Measurements from ENCODE around the gene HHEX. TPM values are rescaled to one million over a fixed set of nuclear protein-coding genes. Genes with fewer than 3 reads are reported as not detected.

Gene HHEX
- total RNA-seq, 1 donor from 2014 or later = 182 TPM

- peaks cover 64% of the 10 kb centered on the region for H3K36me3 Mint-ChIP-seq (ENCODE audit: low read depth, unreplicated experiment)
- H3K9me3 Mint-ChIP-seq (ENCODE audit: unreplicated experiment) = no peaks in the 10 kb centered on the region
- peaks cover 34% of the 10 kb centered on the region for H3K27me3 Mint-ChIP-seq (ENCODE audit: unreplicated experiment)
- H3K4me3 Mint-ChIP-seq (ENCODE audit: unreplicated experiment) = peak overlapping the region; percentile 92
- peaks cover 22% of the 10 kb centered on the region for H3K4me1 Mint-ChIP-seq (ENCODE audit: unreplicated experiment)
- H3K27ac Mint-ChIP-seq (ENCODE audit: unreplicated experiment) = peak overlapping the region; percentile 74
- DNase-seq (ENCODE audit: low spot score) = peak; percentile 57
- no peak for TF ChIP-seq CTCF (IDR thresholded peaks at IDR 0.05; ENCODE audit: unreplicated experiment)
Observed at GRCh38 chr10:92688927-92689662, 660 bp upstream of the HHEX start.

- no peaks in the 10 kb centered on the region for H3K9me3 Mint-ChIP-seq (ENCODE audit: unreplicated experiment)
- peaks cover 32% of the 10 kb centered on the region for H3K4me1 Mint-ChIP-seq (ENCODE audit: unreplicated experiment)
- no peak for TF ChIP-seq CTCF (IDR thresholded peaks at IDR 0.05; ENCODE audit: unreplicated experiment)
- H3K4me3 Mint-ChIP-seq (ENCODE audit: unreplicated experiment) = peak overlapping the region; percentile 100
- H3K27ac Mint-ChIP-seq (ENCODE audit: unreplicated experiment) = peak overlapping the region; percentile 99
- H3K36me3 Mint-ChIP-seq (ENCODE audit: low read depth, unreplicated experiment) = peaks cover 67% of the 10 kb centered on the region
- H3K27me3 Mint-ChIP-seq (ENCODE audit: unreplicated experiment) = peaks cover 34% of the 10 kb centered on the region
- DNase-seq (ENCODE audit: low spot score) = peak; percentile 75
Observed at GRCh38 chr10:92690211-92690914, 608 bp downstream of the HHEX start.

- Mint-ChIP-seq H3K4me1 (ENCODE audit: unreplicated experiment) (peaks cover 36% of the 10 kb centered on the region), H3K27ac (ENCODE audit: unreplicated experiment) (peak overlapping the region; percentile 99), H3K27me3 (ENCODE audit: unreplicated experiment) (peaks cover 31% of the 10 kb centered on the region), H3K9me3 (ENCODE audit: unreplicated experiment) (no peaks in the 10 kb centered on the region), H3K4me3 (ENCODE audit: unreplicated experiment) (peak overlapping the region; percentile 100), H3K36me3 (ENCODE audit: low read depth, unreplicated experiment) (peaks cover 63% of the 10 kb centered on the region)
- DNase-seq (ENCODE audit: low spot score) = no peak
- no peak for TF ChIP-seq CTCF (IDR thresholded peaks at IDR 0.05; ENCODE audit: unreplicated experiment)
Observed at GRCh38 chr10:92690915-92691590, 1.3 kb downstream of the HHEX start.

GRCh38 chr10:92691591-92692079 is 1.9 kb downstream of the HHEX start:
- Mint-ChIP-seq H3K4me1 (ENCODE audit: unreplicated experiment) (peaks cover 42% of the 10 kb centered on the region), H3K9me3 (ENCODE audit: unreplicated experiment) (no peaks in the 10 kb centered on the region), H3K27ac (ENCODE audit: unreplicated experiment) (peak overlapping the region; percentile 99), H3K27me3 (ENCODE audit: unreplicated experiment) (peaks cover 31% of the 10 kb centered on the region), H3K4me3 (ENCODE audit: unreplicated experiment) (peak overlapping the region; percentile 100), H3K36me3 (ENCODE audit: low read depth, unreplicated experiment) (peaks cover 59% of the 10 kb centered on the region)
- no peak for TF ChIP-seq CTCF (IDR thresholded peaks at IDR 0.05; ENCODE audit: unreplicated experiment)
- DNase-seq (ENCODE audit: low spot score) = peak; percentile 67

Data from endothelial cell (in vitro differentiated cells).